Activated naive CD4-positive, alpha-beta T cell treated with anti-CD3 and anti-CD28 coated beads, Interleukin-2, amount 10 ng/mL, durations not matched to agents 7 days and 5 days (primary cell): ENCODE results near the gene INPP5J.

Experiments
- CTCF ChIA-PET: fragments of 350-600 bp; sonication (Branson Sonifier 250); formaldehyde crosslinking; loops from one replicate; lab custom pipeline; 2021; ENCODE audit warnings: antibody characterized with exemption; lab: Charles Lee
- DNase-seq: peaks from one replicate; pipeline ENCODE4 v3.0.0-alpha.2; 2020
- H3K27ac Mint-ChIP-seq: one replicate; pipeline ENCODE4 v1.8.0; 2021; ENCODE audit warnings: mild to moderate bottlenecking, moderate library complexity, mixed read lengths
- H3K27me3 Mint-ChIP-seq: one replicate; pipeline ENCODE4 v1.8.0; 2021; ENCODE audit warnings: mild to moderate bottlenecking, mixed read lengths
- H3K36me3 Mint-ChIP-seq: one replicate; pipeline ENCODE4 v1.8.0; 2021; ENCODE audit warnings: mixed read lengths
- H3K4me1 Mint-ChIP-seq: one replicate; pipeline ENCODE4 v1.8.0; 2021; ENCODE audit warnings: mixed read lengths
- H3K4me3 Mint-ChIP-seq: one replicate; pipeline ENCODE4 v1.8.0; 2021; ENCODE audit warnings: mild to moderate bottlenecking, moderate library complexity, mixed read lengths
- H3K9me3 Mint-ChIP-seq: one replicate; pipeline ENCODE4 v1.8.0; 2021; ENCODE audit warnings: mixed read lengths

Gene INPP5J

GRCh38 chr22:31136155-31136554 lies 13.4 kb downstream of the INPP5J start:
- CTCF ChIA-PET = no interaction called here
- Mint-ChIP-seq H3K9me3 (no peaks in the 10 kb centered on the region), H3K27me3 (peaks cover 21% of the 10 kb centered on the region), H3K4me1 (no peaks in the 10 kb centered on the region), H3K27ac (no peak overlapping the region), H3K36me3 (no peaks in the 10 kb centered on the region), H3K4me3 (no peak overlapping the region)
- DNase-seq = no peak

- no peaks in the 10 kb centered on the region for H3K4me1 Mint-ChIP-seq
- no peaks in the 10 kb centered on the region for H3K36me3 Mint-ChIP-seq
- no peaks in the 10 kb centered on the region for H3K9me3 Mint-ChIP-seq
- H3K4me3 Mint-ChIP-seq = no peak overlapping the region
- DNase-seq = no peak
- CTCF ChIA-PET = no interaction called here
- H3K27ac Mint-ChIP-seq = no peak overlapping the region
- peaks cover 21% of the 10 kb centered on the region for H3K27me3 Mint-ChIP-seq
These were observed 13.9 kb downstream of the INPP5J start for GRCh38 chr22:31136711-31137110.

- H3K27ac Mint-ChIP-seq = no peak overlapping the region
- peaks cover 23% of the 10 kb centered on the region for H3K27me3 Mint-ChIP-seq
- H3K36me3 Mint-ChIP-seq = no peaks in the 10 kb centered on the region
- H3K4me1 Mint-ChIP-seq = no peaks in the 10 kb centered on the region
- no peak for DNase-seq
- no peaks in the 10 kb centered on the region for H3K9me3 Mint-ChIP-seq
- H3K4me3 Mint-ChIP-seq = no peak overlapping the region
- CTCF ChIA-PET = no interaction called here
These were observed 15.0 kb downstream of the INPP5J start for GRCh38 chr22:31137721-31138120.

GRCh38 chr22:31138126-31138525 lies 15.4 kb downstream of the INPP5J start:
- Mint-ChIP-seq H3K36me3 (no peaks in the 10 kb centered on the region), H3K27me3 (peaks cover 23% of the 10 kb centered on the region), H3K4me3 (no peak overlapping the region), H3K9me3 (no peaks in the 10 kb centered on the region), H3K27ac (no peak overlapping the region), H3K4me1 (no peaks in the 10 kb centered on the region)
- CTCF ChIA-PET = interaction anchor here (1.7 kb wide), 1 partner anchor 31 kb away, joined by 4 read pairs; the partner anchor contains the start of gene SELENOM
- no peak for DNase-seq

GRCh38 chr22:31139066-31139465 lies 16.3 kb downstream of the INPP5J start:
- DNase-seq = no peak
- no peaks in the 10 kb centered on the region for H3K9me3 Mint-ChIP-seq
- H3K36me3 Mint-ChIP-seq = no peaks in the 10 kb centered on the region
- H3K27ac Mint-ChIP-seq = no peak overlapping the region
- H3K4me3 Mint-ChIP-seq = no peak overlapping the region
- H3K4me1 Mint-ChIP-seq = peaks cover 2% of the 10 kb centered on the region
- CTCF ChIA-PET = interaction anchor here (1.7 kb wide), 1 partner anchor 32 kb away, joined by 4 read pairs; the partner anchor contains the start of gene SELENOM
- peaks cover 27% of the 10 kb centered on the region for H3K27me3 Mint-ChIP-seq

GRCh38 chr22:31139866-31140716 lies 17.3 kb downstream of the INPP5J start, which contains the start of gene PLA2G3:
PLA2G3 (minus strand) TSS chr22:31140508; CDS start chr22:31140354, 154 bp downstream.
- H3K27ac Mint-ChIP-seq = no peak within 1 kb of the TSS
- peaks cover 2% of the 10 kb centered on the region for H3K9me3 Mint-ChIP-seq
- peaks cover 32% of the 10 kb centered on the region for H3K27me3 Mint-ChIP-seq
- H3K4me3 Mint-ChIP-seq = no peak within 1 kb of the TSS
- DNase-seq = no peak
- CTCF ChIA-PET = interaction anchor here (0.6 to 1.7 kb wide), 4 partner anchors 33 to 133 kb away, joined by 3 to 4 read pairs (median 4); partner anchors contain the start of gene SELENOM
- H3K4me1 Mint-ChIP-seq = peaks cover 8% of the 10 kb centered on the region
- H3K36me3 Mint-ChIP-seq = no peaks in the 10 kb centered on the region

- Mint-ChIP-seq H3K27ac (no peak overlapping the region), H3K4me3 (no peak overlapping the region), H3K9me3 (peaks cover 2% of the 10 kb centered on the region), H3K27me3 (peaks cover 32% of the 10 kb centered on the region), H3K4me1 (peaks cover 8% of the 10 kb centered on the region), H3K36me3 (no peaks in the 10 kb centered on the region)
- CTCF ChIA-PET = interaction anchor here (0.6 to 1.0 kb wide), 3 partner anchors 77 to 132 kb away, joined by 3 to 4 read pairs (median 3); no protein-coding TSS in a partner anchor
- DNase-seq = no peak
These were observed 18.0 kb downstream of the INPP5J start for GRCh38 chr22:31140746-31141145.

- H3K27ac Mint-ChIP-seq = no peak overlapping the region
- CTCF ChIA-PET = interaction anchor here (0.5 kb wide), 1 partner anchor 555 kb away, joined by 3 read pairs; no protein-coding TSS in a partner anchor
- H3K27me3 Mint-ChIP-seq = peaks cover 32% of the 10 kb centered on the region
These were observed 18.8 kb downstream of the INPP5J start for GRCh38 chr22:31141551-31141950.

GRCh38 chr22:31142285-31142684 lies 19.5 kb downstream of the INPP5J start:
- no peak overlapping the region for H3K4me3 Mint-ChIP-seq
- no peak overlapping the region for H3K27ac Mint-ChIP-seq

More at GRCh38 chr22:31141551-31141950, 18.8 kb downstream of the INPP5J start:
- H3K9me3 Mint-ChIP-seq = peaks cover 2% of the 10 kb centered on the region
- no peak for DNase-seq
- peaks cover 8% of the 10 kb centered on the region for H3K4me1 Mint-ChIP-seq
- no peaks in the 10 kb centered on the region for H3K36me3 Mint-ChIP-seq
- no peak overlapping the region for H3K4me3 Mint-ChIP-seq

GRCh38 chr22:31143038-31143437 lies 20.3 kb downstream of the INPP5J start:
- peaks cover 8% of the 10 kb centered on the region for H3K4me1 Mint-ChIP-seq
- H3K4me3 Mint-ChIP-seq = no peak overlapping the region
- peaks cover 32% of the 10 kb centered on the region for H3K27me3 Mint-ChIP-seq
- H3K9me3 Mint-ChIP-seq = peaks cover 8% of the 10 kb centered on the region
- H3K27ac Mint-ChIP-seq = no peak overlapping the region
- no peaks in the 10 kb centered on the region for H3K36me3 Mint-ChIP-seq
- DNase-seq = no peak
- CTCF ChIA-PET = no interaction called here

More at GRCh38 chr22:31142285-31142684, 19.5 kb downstream of the INPP5J start:
- H3K36me3 Mint-ChIP-seq = no peaks in the 10 kb centered on the region
- peaks cover 8% of the 10 kb centered on the region for H3K4me1 Mint-ChIP-seq
- peaks cover 5% of the 10 kb centered on the region for H3K9me3 Mint-ChIP-seq
- CTCF ChIA-PET = no interaction called here
- peaks cover 32% of the 10 kb centered on the region for H3K27me3 Mint-ChIP-seq
- DNase-seq = no peak

- Mint-ChIP-seq H3K36me3 (no peaks in the 10 kb centered on the region), H3K27ac (no peak overlapping the region), H3K4me1 (peaks cover 8% of the 10 kb centered on the region), H3K9me3 (peaks cover 8% of the 10 kb centered on the region), H3K27me3 (peaks cover 35% of the 10 kb centered on the region), H3K4me3 (no peak overlapping the region)
- no peak for DNase-seq
- CTCF ChIA-PET = interaction anchor here (1.5 kb wide), 1 partner anchor 36 kb away, joined by 8 read pairs; the partner anchor contains the start of gene SELENOM
These were observed 20.8 kb downstream of the INPP5J start for GRCh38 chr22:31143537-31143936.

GRCh38 chr22:31144223-31144622 lies 21.5 kb downstream of the INPP5J start:
- H3K36me3 Mint-ChIP-seq = no peaks in the 10 kb centered on the region
- peaks cover 8% of the 10 kb centered on the region for H3K9me3 Mint-ChIP-seq
- no peak overlapping the region for H3K27ac Mint-ChIP-seq
- CTCF ChIA-PET = interaction anchor here (1.0 to 1.5 kb wide), 2 partner anchors 37 to 55 kb away, joined by 3 to 8 read pairs; partner anchors contain the start of gene SELENOM
- H3K4me3 Mint-ChIP-seq = no peak overlapping the region
- H3K27me3 Mint-ChIP-seq = peaks cover 42% of the 10 kb centered on the region
- no peak for DNase-seq
- peaks cover 8% of the 10 kb centered on the region for H3K4me1 Mint-ChIP-seq

- H3K36me3 Mint-ChIP-seq = no peaks in the 10 kb centered on the region
- DNase-seq = no peak
- peaks cover 8% of the 10 kb centered on the region for H3K4me1 Mint-ChIP-seq
- CTCF ChIA-PET = interaction anchor here (0.7 to 1.7 kb wide), 8 partner anchors 40 to 386 kb away, joined by 3 to 13 read pairs (median 4); partner anchors contain the start of gene SELENOM
- no peak overlapping the region for H3K4me3 Mint-ChIP-seq
- H3K27me3 Mint-ChIP-seq = peaks cover 31% of the 10 kb centered on the region
- H3K27ac Mint-ChIP-seq = no peak overlapping the region
- peaks cover 8% of the 10 kb centered on the region for H3K9me3 Mint-ChIP-seq
These were observed 25.7 kb downstream of the INPP5J start for GRCh38 chr22:31148488-31148887.

GRCh38 chr22:31148953-31149627 lies 26.3 kb downstream of the INPP5J start:
- Mint-ChIP-seq H3K4me3 (no peak overlapping the region), H3K9me3 (peaks cover 8% of the 10 kb centered on the region), H3K4me1 (peaks cover 6% of the 10 kb centered on the region), H3K36me3 (no peaks in the 10 kb centered on the region), H3K27me3 (peaks cover 35% of the 10 kb centered on the region), H3K27ac (no peak overlapping the region)
- CTCF ChIA-PET = interaction anchor here (0.6 to 1.8 kb wide), 9 partner anchors 10 to 386 kb away, joined by 3 to 13 read pairs (median 4); partner anchors contain the start of genes RNF185 and SELENOM
- peak; percentile 55 for DNase-seq
